ENCODE measurements around the gene USP37.

Gene USP37

DNA sequence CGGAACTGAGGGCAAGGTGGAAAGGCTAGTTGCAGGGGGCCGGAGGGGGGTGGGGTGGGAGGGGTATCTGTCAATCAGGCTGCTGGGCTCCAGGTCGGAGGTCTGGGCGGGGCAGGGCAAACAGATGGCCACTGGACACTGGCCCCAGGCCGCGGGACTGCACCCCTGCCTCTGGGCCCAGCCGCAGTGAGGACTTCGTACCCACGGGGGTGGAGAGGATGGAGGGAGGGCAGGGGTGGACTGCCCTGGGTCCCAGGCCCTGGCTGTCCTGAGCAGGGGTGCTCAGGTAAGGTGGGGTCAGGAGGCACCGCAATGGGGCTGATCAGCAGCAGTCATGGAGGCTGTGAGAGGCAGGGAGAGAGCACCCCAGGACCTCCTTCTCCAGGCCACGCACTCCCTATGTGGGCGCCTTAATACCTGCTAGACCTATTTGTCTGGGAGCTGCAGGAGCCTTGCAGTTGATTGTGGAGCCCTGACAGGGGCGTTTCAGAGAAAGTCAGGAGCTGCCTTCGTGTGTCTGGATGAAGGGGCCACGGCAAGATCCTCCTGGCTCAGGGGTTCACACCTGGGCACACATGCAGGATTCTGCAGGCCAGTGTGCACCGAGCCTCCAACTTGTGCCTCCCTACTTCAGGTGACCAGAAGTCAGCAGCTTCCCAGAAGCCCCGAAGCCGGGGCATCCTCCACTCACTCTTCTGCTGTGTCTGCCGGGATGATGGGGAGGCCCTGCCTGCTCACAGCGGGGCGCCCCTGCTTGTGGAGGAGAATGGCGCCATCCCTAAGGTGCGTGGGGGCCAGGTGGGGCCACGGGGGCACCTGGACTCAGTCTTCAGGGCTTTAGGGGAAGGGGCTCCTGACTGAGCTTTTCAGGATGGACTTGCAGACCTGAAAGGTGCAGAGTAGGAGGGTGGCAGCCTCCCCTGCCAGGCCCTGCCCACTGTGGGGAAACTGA lies 166.9 kb downstream of the USP37 start:
- no peak for DNase-seq
